ENCODE data around the gene AFAP1L2. TPM values are rescaled to one million over a fixed set of nuclear protein-coding genes. Genes with fewer than 3 reads are reported as not detected.

The AFAP1L2 gene
- total RNA-seq, 2 experiments from 2014 or later: 0.36 to 0.50 TPM

DNA sequence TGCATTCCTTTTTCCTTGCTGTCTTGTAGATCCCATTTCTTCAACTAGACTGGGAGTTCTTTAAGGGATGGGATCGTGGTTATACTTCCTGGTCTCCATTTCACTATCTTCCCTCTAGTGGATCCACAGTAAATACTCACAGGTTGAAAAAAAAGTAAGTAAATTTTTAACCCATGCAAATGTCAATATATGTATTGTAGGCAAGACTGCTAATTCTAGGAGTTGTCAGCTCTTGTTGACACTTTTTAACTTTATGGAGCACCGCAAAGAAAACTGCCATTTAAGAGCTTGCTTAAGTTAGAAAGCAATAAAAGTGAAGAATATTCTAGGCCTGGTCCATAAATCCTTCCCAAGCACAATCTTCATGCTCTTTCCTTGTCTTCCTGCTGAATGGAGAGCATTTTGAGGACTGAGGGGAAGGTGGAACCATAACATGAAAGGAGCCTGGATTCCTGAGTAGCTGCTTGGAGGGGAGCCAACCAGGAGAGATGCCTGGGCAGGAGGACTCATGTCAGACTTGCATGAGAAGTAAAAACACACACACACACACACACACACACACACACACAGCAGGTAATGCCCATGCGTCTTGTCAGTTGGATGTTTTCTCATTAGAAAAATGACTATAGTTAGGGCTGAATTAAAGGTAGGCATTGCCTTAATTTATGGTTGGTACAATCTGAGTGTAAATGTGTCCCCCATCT is 133.1 kb downstream of the AFAP1L2 start:
- no peaks in the 10 kb centered on the region for H3K27me3 ChIP-seq (ENCODE audit: control insufficient read depth in 1 of 2, insufficient read depth in 2 of 2, low read length in 2 of 2)
- Mint-ChIP-seq H3K4me3 (no peak overlapping the region), H3K27me3 (peaks cover 5% of the 10 kb centered on the region), H3K27ac (no peak overlapping the region), H3K9me3 (no peaks in the 10 kb centered on the region), H3K36me3 (ENCODE audit: low read depth) (no peaks in the 10 kb centered on the region), H3K4me1 (ENCODE audit: low read depth) (no peaks in the 10 kb centered on the region)
- H3K27ac ChIP-seq (ENCODE audit: low read depth in 1 of 2, low read length in 2 of 2): no peak overlapping the region
- intact Hi-C loops (cut with DNase I, micrococcal nuclease): no loop called here
- no peak overlapping the region for H3K4me3 ChIP-seq (ENCODE audit: low read length)
- H3K4me1 ChIP-seq (ENCODE audit: insufficient read depth, low read length): no peaks in the 10 kb centered on the region
- no peaks in the 10 kb centered on the region for H3K9me3 ChIP-seq (ENCODE audit: control insufficient read depth in 1 of 2, insufficient read depth in 1 of 2, low read length in 2 of 2)
- TF ChIP-seq, protein P1, sequence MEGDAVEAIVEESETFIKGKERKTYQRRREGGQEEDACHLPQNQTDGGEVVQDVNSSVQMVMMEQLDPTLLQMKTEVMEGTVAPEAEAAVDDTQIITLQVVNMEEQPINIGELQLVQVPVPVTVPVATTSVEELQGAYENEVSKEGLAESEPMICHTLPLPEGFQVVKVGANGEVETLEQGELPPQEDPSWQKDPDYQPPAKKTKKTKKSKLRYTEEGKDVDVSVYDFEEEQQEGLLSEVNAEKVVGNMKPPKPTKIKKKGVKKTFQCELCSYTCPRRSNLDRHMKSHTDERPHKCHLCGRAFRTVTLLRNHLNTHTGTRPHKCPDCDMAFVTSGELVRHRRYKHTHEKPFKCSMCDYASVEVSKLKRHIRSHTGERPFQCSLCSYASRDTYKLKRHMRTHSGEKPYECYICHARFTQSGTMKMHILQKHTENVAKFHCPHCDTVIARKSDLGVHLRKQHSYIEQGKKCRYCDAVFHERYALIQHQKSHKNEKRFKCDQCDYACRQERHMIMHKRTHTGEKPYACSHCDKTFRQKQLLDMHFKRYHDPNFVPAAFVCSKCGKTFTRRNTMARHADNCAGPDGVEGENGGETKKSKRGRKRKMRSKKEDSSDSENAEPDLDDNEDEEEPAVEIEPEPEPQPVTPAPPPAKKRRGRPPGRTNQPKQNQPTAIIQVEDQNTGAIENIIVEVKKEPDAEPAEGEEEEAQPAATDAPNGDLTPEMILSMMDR (IDR thresholded peaks at IDR 0.05): no peak
- no peaks in the 10 kb centered on the region for H3K36me3 ChIP-seq (ENCODE audit: insufficient read depth, low read length)
- CTCF ChIA-PET: no interaction called here
- no peak for DNase-seq
- POLR2A ChIA-PET: no interaction called here
- ATAC-seq (ENCODE audit: poor library complexity): no peak

DNA sequence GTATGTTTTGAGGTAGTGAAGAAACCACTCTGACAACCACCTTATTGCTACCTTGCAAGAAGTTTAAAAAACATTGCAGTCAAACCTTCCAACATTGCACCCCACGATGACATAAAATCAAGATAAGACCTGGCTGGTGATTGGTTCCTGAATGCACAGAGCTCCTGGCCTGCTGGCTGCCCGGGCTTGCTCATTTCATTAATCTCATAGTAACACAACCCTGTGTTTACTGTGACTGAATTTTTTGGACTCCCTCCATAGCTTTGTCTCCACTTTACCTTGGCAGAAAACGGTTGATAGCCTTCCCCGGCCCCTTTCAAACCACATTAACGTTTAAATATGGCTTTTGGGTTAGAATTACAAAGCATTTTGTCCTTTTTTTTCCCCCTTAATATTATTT is 137.8 kb downstream of the AFAP1L2 start:
- CTCF ChIA-PET: no interaction called here
- Mint-ChIP-seq H3K27ac (no peak overlapping the region), H3K36me3 (ENCODE audit: low read depth) (no peaks in the 10 kb centered on the region), H3K4me1 (ENCODE audit: low read depth) (no peaks in the 10 kb centered on the region), H3K27me3 (no peaks in the 10 kb centered on the region), H3K9me3 (no peaks in the 10 kb centered on the region), H3K4me3 (no peak overlapping the region)
- TF ChIP-seq, protein P1 (IDR thresholded peaks at IDR 0.05): no peak
- intact Hi-C loops (cut with DNase I, micrococcal nuclease): no loop called here
- no peaks in the 10 kb centered on the region for H3K27me3 ChIP-seq (ENCODE audit: control insufficient read depth in 1 of 2, insufficient read depth in 2 of 2, low read length in 2 of 2)
- H3K9me3 ChIP-seq (ENCODE audit: control insufficient read depth in 1 of 2, insufficient read depth in 1 of 2, low read length in 2 of 2): no peaks in the 10 kb centered on the region
- no peaks in the 10 kb centered on the region for H3K4me1 ChIP-seq (ENCODE audit: insufficient read depth, low read length)
- no peak for ATAC-seq (ENCODE audit: poor library complexity)
- H3K27ac ChIP-seq (ENCODE audit: low read depth in 1 of 2, low read length in 2 of 2): no peak overlapping the region
- no peak overlapping the region for H3K4me3 ChIP-seq (ENCODE audit: low read length)
- H3K36me3 ChIP-seq (ENCODE audit: insufficient read depth, low read length): no peaks in the 10 kb centered on the region
- no peak for DNase-seq
- POLR2A ChIA-PET: no interaction called here

DNA sequence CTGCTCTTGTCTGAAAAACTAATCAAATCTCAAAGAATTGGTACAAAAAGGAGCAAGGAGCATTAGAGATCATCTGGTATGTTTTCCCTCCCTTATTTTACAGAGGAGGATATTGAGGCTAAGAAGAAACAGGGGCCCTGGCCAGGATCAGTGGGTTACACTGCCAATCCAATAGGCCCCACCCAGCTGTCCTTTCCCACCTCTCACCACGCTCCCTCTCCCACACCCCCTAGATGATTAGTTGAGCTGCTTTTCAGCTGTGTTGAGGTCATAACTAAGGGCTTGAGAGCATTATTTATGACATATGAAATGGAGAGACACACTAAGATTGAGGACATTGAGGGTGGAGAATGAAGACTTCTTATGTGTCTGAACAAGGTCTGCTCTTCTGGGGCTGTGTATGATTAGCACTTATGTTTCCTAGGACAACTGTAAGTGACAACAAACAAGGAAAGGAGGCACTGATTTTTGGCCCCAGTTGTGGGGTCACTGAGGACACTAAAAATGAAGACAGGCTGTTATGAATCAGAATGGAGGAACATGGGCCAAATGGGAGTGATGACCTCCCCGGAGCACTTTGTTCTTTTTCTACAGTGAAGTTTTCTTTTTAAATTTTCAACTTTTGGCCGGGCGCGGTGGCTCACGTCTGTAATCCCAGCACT is 138.8 kb downstream of the AFAP1L2 start:
- no peak overlapping the region for H3K27ac Mint-ChIP-seq
- ATAC-seq (ENCODE audit: poor library complexity): no peak
- Histone ChIP-seq H3K36me3 (ENCODE audit: insufficient read depth, low read length) (no peaks in the 10 kb centered on the region), H3K9me3 (ENCODE audit: control insufficient read depth in 1 of 2, insufficient read depth in 1 of 2, low read length in 2 of 2) (no peaks in the 10 kb centered on the region), H3K27me3 (ENCODE audit: control insufficient read depth in 1 of 2, insufficient read depth in 2 of 2, low read length in 2 of 2) (no peaks in the 10 kb centered on the region), H3K4me3 (ENCODE audit: low read length) (no peak overlapping the region), H3K27ac (ENCODE audit: low read depth in 1 of 2, low read length in 2 of 2) (no peak overlapping the region), H3K4me1 (ENCODE audit: insufficient read depth, low read length) (no peaks in the 10 kb centered on the region)
- TF ChIP-seq, protein P1 (IDR thresholded peaks at IDR 0.05): no peak
- DNase-seq: no peak
- intact Hi-C loops (cut with DNase I, micrococcal nuclease): no loop called here
- no peaks in the 10 kb centered on the region for H3K9me3 Mint-ChIP-seq
- H3K4me3 Mint-ChIP-seq: no peak overlapping the region
- H3K36me3 Mint-ChIP-seq (ENCODE audit: low read depth): no peaks in the 10 kb centered on the region
- H3K27me3 Mint-ChIP-seq: no peaks in the 10 kb centered on the region
- ChIA-PET CTCF (no interaction called here), POLR2A (no interaction called here)
- no peaks in the 10 kb centered on the region for H3K4me1 Mint-ChIP-seq (ENCODE audit: low read depth)
